K562 (cell line): ENCODE data around the gene TFRC. TPM values are rescaled to one million over a fixed set of nuclear protein-coding genes. Genes with fewer than 3 reads are reported as not detected.

Source experiments
- BACH1 ChIP-seq: fragments of 200-800 bp; sonication (Bioruptor generic); IDR thresholded peaks from 2 replicates; pipeline ENCODE4 v1.6.1; 2016; ENCODE audit warnings: missing genetic modification characterization, missing compliant biosample characterization
- CEBPB ChIP-seq: fragments of 450-650 bp; IDR thresholded peaks from 2 replicates; pipeline ENCODE4 v1.6.1; 2016; ENCODE audit warnings: missing genetic modification characterization, missing compliant biosample characterization
- HDAC1 ChIP-seq, 2 experiments: fragments of 450-650 bp; IDR thresholded peaks; 2 replicates each; pipeline ENCODE4 v1.6.1; 2016 to 2017; ENCODE audit warnings: inconsistent platforms in 1 of 2, mild to moderate bottlenecking in 1 of 2, moderate library complexity in 1 of 2
- MEF2A ChIP-seq: IDR thresholded peaks from 2 replicates; pipeline ENCODE4 v1.6.1; 2011; ENCODE audit warnings: low read depth, mild to moderate bottlenecking, low read length, moderate library complexity; ENCODE audit not compliant: control insufficient read depth
- PBX2 ChIP-seq, 2 experiments: IDR thresholded peaks in 1 of 2; conservative IDR thresholded peaks in 1 of 2; 2 replicates each; pipeline ENCODE4 v1.6.1; 2016; ENCODE audit warnings: low read depth in 2 of 2, mild to moderate bottlenecking in 1 of 2, missing compliant biosample characterization in 1 of 2, missing genetic modification characterization in 1 of 2, moderate library complexity in 1 of 2
- PTBP1 ChIP-seq: fragments of 200-400 bp; formaldehyde crosslinking; IDR thresholded peaks from 2 replicates; pipeline ENCODE4 v1.6.1; 2017; ENCODE audit warnings: low read depth, low read length
- ZNF23 ChIP-seq: fragments of 250-450 bp; sonication (Bioruptor Pico); IDR thresholded peaks from 2 replicates; pipeline ENCODE4 v1.4.0; 2020; ENCODE audit warnings: mild to moderate bottlenecking
- polyA plus RNA-seq, 8 experiments: library from polyadenylated mRNA; depleted of rRNA in 4 of 8; stranded (reverse) in 5 of 8; unstranded in 3 of 8; fragments of >200 nt; fragmentation: Nextera tagmentation in 2 of 8; fragmentation: Illumina TruSeq in 1 of 8; extraction: Ambion mirVana in 2 of 8; extraction: Trizol in 1 of 8; gene quantifications; 2 replicates each; pipeline versions ENCODE4 v1.2.1 to v1.2.3, GENCODE V29; 2011 to 2014; ENCODE audit warnings: inconsistent platforms in 1 of 8, missing spikeins in 1 of 8
- total RNA-seq, 7 experiments: library from RNA; depleted of rRNA in 6 of 7; stranded (reverse); fragments of >200 nt in 6 of 7; fragmentation: Illumina TruSeq in 2 of 7; extraction: Trizol in 2 of 7; gene quantifications; 2 replicates each; pipeline versions ENCODE4 v1.2.1 to v1.2.3, GENCODE V29; 2011 to 2021; ENCODE audit warnings: low replicate concordance in 1 of 7
- TF ChIP-seq, protein P1 (sequence below): fragments of 450-650 bp; formaldehyde crosslinking; IDR thresholded peaks from 2 replicates; pipeline ENCODE4 v1.4.0; 2022; ENCODE audit warnings: missing genetic modification characterization

TFRC gene
- total and polyA plus RNA-seq, 9 of the 15 experiments (the other 6 are each of a cell fraction or from before 2014, with no cell fraction given) = 149 to 679 (median 332) TPM

DNA sequence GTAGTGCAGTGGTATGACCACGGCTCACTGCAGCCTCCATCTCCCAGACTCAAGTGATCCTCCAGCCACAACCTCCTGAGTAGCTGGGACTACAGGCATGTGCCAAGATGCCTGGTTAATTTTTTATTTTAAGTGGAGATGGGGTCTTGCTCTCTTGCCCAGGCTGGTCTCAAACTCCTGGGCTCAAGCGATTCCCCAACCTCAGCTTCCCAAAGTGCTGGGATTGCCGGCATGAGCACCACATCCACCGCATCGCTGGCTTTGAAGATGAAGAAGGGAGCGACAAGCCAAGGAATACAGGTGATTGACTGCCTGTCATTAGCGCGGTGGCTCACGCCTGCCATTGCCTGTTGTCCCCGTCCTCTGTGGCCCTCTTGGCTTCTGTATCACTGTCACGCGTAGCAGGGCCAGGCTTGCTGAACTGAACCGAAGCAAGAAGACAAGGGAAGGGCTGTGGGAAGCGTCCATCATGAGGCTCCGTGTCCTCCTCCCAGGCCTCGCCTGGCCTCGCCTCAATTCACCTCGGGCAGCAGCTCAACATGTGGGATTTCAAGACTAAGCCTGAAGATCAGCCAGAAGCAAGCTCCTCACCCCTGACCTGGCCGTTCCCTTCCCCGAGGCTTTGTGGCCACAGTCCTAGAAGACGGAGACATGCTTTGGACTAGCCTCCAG is 46.4 kb upstream of the TFRC start (continued):
- TF ChIP-seq, protein P1, sequence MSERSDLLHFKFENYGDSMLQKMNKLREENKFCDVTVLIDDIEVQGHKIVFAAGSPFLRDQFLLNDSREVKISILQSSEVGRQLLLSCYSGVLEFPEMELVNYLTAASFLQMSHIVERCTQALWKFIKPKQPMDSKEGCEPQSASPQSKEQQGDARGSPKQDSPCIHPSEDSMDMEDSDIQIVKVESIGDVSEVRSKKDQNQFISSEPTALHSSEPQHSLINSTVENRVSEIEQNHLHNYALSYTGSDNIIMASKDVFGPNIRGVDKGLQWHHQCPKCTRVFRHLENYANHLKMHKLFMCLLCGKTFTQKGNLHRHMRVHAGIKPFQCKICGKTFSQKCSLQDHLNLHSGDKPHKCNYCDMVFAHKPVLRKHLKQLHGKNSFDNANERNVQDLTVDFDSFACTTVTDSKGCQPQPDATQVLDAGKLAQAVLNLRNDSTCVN (CRISPR knock-in tag) = no peak
- TF ChIP-seq BACH1 (tag) (no peak), MEF2A (no peak), ZNF23 (CRISPR knock-in tag) (no peak), CEBPB (tag) (no peak), PBX2 (CRISPR knock-in tag; IDR thresholded peaks at IDR 0.05; ENCODE audit: low read depth) (no peak), PBX2 (tag; conservative IDR thresholded peaks at IDR 0.05; ENCODE audit: low read depth) (peak; percentile 42; the same call in 1 of the 2 replicates), PTBP1 (no peak), HDAC1 (IDR thresholded peaks at IDR 0.05) (0 out of 4 replicates have a peak, but pooled peaks of 1 of the 2 experiments have one; percentile 9)
